K562 (cell line): Measurements from ENCODE around the gene PARP1. TPM values are rescaled to one million over a fixed set of nuclear protein-coding genes. Genes with fewer than 3 reads are reported as not detected.

ENCODE experiments used
- ATAC-seq: fragments of 200-7000 bp; cut with Tn5 transposase; 3 replicates; pipeline ENCODE4 v1.9.1; 2020; ENCODE audit warnings: moderate library complexity
- BruUV-seq: library from RNA; stranded (reverse); fragments of 400-500 nt; replicated peaks from 2 replicates; lab custom pipeline; 2021; lab: Mats Ljungman, UMichigan
- CTCF ChIA-PET: fragments of 300-600 bp; formaldehyde crosslinking; extraction: SDS; loops from one replicate; lab custom pipeline; 2021; ENCODE audit warnings: low intra/inter-chr PET ratio; lab: Yijun Ruan, JAX
- POLR2A ChIA-PET: fragments of 300-600, 350-650 bp; sonication (Branson Sonifier 250); formaldehyde crosslinking; extraction: SDS; loops from one replicate; lab custom pipeline; 2021; ENCODE audit warnings: antibody characterized with exemption, inconsistent platforms; lab: Yijun Ruan, JAX
- DNase-seq, 4 experiments: peaks; one replicate each; pipeline versions ENCODE4 v3.0.0 to v3.0.0-alpha.2; 2011 to 2018; ENCODE audit warnings: low spot score in 3 of 4, mixed read lengths in 3 of 4; ENCODE audit errors: extremely low read depth in 1 of 4
- FAIRE-seq: peaks from 2 replicates; lab custom pipeline; 2011; peaks lifted over from hg19 to GRCh38; lab: Jason Lieb, UNC
- H2AFZ ChIP-seq: 2 replicates; pipeline ENCODE4 v1.6.0; 2011; ENCODE audit warnings: low read depth, low read length, control low read depth, inconsistent platforms
- H3K27ac ChIP-seq: fragments of 200-600 bp; 3 replicates; pipeline ENCODE4 v1.8.0; 2011; ENCODE audit warnings: low read depth, mild to moderate bottlenecking, control low read depth, inconsistent platforms, low read length, moderate library complexity, mixed read lengths; ENCODE audit errors: extremely low read depth
- H3K27me3 ChIP-seq, 2 experiments: fragments of 300-600 bp in 1 of 2; 2 replicates in 1 of 2; 3 replicates in 1 of 2; pipeline versions ENCODE4 v1.6.0 to v1.8.0; 2011; ENCODE audit warnings: inconsistent platforms in 2 of 2, low read length in 2 of 2, mild to moderate bottlenecking in 1 of 2, mixed read lengths in 1 of 2, moderate library complexity in 1 of 2; ENCODE audit not compliant: control insufficient read depth in 2 of 2, insufficient read depth in 2 of 2
- H3K36me3 ChIP-seq: fragments of 300-600 bp; 3 replicates; pipeline ENCODE4 v1.8.0; 2011; ENCODE audit warnings: mild to moderate bottlenecking, low read length, inconsistent platforms; ENCODE audit not compliant: control insufficient read depth, insufficient read depth
- H3K4me1 ChIP-seq, 2 experiments: fragments of 200-600 bp in 1 of 2; replicated peaks in 1 of 2; 2 replicates in 1 of 2; 3 replicates in 1 of 2; pipeline versions ENCODE4 v1.5.1 to v1.8.0; 2011; ENCODE audit warnings: inconsistent platforms in 2 of 2, low read length in 2 of 2, mild to moderate bottlenecking in 1 of 2, mixed read lengths in 1 of 2, moderate library complexity in 1 of 2; ENCODE audit not compliant: control insufficient read depth in 2 of 2, insufficient read depth in 2 of 2
- H3K4me2 ChIP-seq: 2 replicates; pipeline ENCODE4 v1.6.1; 2011; ENCODE audit warnings: low read length, control low read depth, inconsistent platforms, mixed read lengths; ENCODE audit not compliant: insufficient read depth
- H3K4me3 ChIP-seq: fragments of 200-600 bp; sonication (generic), shearing (Covaris generic); 2 replicates; pipeline ENCODE4 v1.5.1; 2016; ENCODE audit warnings: control low read depth, inconsistent platforms
- H3K79me2 ChIP-seq: fragments of 200-600 bp; 3 replicates; pipeline ENCODE4 v1.8.0; 2011; ENCODE audit warnings: low read length, inconsistent platforms; ENCODE audit not compliant: control insufficient read depth, insufficient read depth
- H3K9ac ChIP-seq, 2 experiments: 2 replicates each; pipeline versions ENCODE4 v1.6.0 to v1.6.1; 2011; ENCODE audit warnings: low read depth in 2 of 2, low read length in 2 of 2, control low read depth in 1 of 2, inconsistent platforms in 1 of 2, mild to moderate bottlenecking in 1 of 2, mixed read lengths in 1 of 2; ENCODE audit not compliant: insufficient read depth in 1 of 2
- H3K9me1 ChIP-seq: one replicate; pipeline ENCODE4 v1.6.0; 2011; ENCODE audit warnings: inconsistent platforms, mild to moderate bottlenecking, low read length, moderate library complexity; ENCODE audit not compliant: control insufficient read depth, insufficient read depth
- H3K9me3 ChIP-seq: replicated peaks from 2 replicates; pipeline ENCODE4 v1.5.1; 2011; ENCODE audit warnings: low read depth, low read length, inconsistent platforms; ENCODE audit not compliant: control insufficient read depth, insufficient read depth
- H4K20me1 ChIP-seq: replicated peaks from 2 replicates; pipeline ENCODE4 v1.6.1; 2011; ENCODE audit warnings: low read length, inconsistent platforms, mixed read lengths; ENCODE audit not compliant: control insufficient read depth, insufficient read depth
- DACH1 ChIP-seq: fragments of 450-650 bp; IDR thresholded peaks from 2 replicates; pipeline ENCODE4 v1.6.1; 2018; ENCODE audit not compliant: partially characterized antibody
- DNMT1 ChIP-seq: fragments of 450-650 bp; IDR thresholded peaks from 2 replicates; pipeline ENCODE4 v1.6.1; 2016; ENCODE audit warnings: antibody characterized with exemption, mild to moderate bottlenecking
- FOXP1 ChIP-seq: sonication (generic); formaldehyde crosslinking; IDR thresholded peaks from 2 replicates; pipeline ENCODE4 v1.8.0; 2022; ENCODE audit warnings: mild to moderate bottlenecking, missing genetic modification reagents
- ILF3 ChIP-seq: fragments of 450-650 bp; IDR thresholded peaks from 2 replicates; pipeline ENCODE4 v1.6.1; 2018; ENCODE audit warnings: antibody characterized with exemption, mild to moderate bottlenecking, moderate library complexity, borderline replicate concordance
- NBN ChIP-seq: fragments of 450-650 bp; IDR thresholded peaks from 2 replicates; pipeline ENCODE4 v1.6.1; 2016; ENCODE audit warnings: low read depth, mild to moderate bottlenecking
- RBM14 ChIP-seq: fragments of 200-400 bp; formaldehyde crosslinking; IDR thresholded peaks from 2 replicates; pipeline ENCODE4 v1.6.1; 2018; ENCODE audit warnings: low read depth, mild to moderate bottlenecking, low read length, moderate library complexity, borderline replicate concordance; ENCODE audit not compliant: insufficient read depth
- SIN3A ChIP-seq, 2 experiments: fragments of 150-350 bp in 1 of 2; IDR thresholded peaks; 2 replicates each; pipeline ENCODE4 v1.6.1; 2011 to 2016; ENCODE audit warnings: borderline replicate concordance in 2 of 2, low read depth in 2 of 2, low read length in 2 of 2, mild to moderate bottlenecking in 2 of 2, moderate library complexity in 2 of 2; ENCODE audit not compliant: control insufficient read depth in 1 of 2
- ZKSCAN8 ChIP-seq: fragments of 200-800 bp; sonication (Bioruptor generic); IDR thresholded peaks from 2 replicates; pipeline ENCODE4 v1.6.1; 2016; ENCODE audit warnings: missing genetic modification characterization, missing compliant biosample characterization
- ZNF699 ChIP-seq: fragments of 250-450 bp; sonication (Bioruptor Pico); IDR thresholded peaks from 2 replicates; pipeline ENCODE4 v1.8.0; 2021; ENCODE audit warnings: mild to moderate bottlenecking, moderate library complexity; ENCODE audit not compliant: insufficient replicate concordance
- WGBS: fragments of 100-300 bp; shearing (Covaris generic); methylation state at CpG from one replicate; pipeline ENCODE4 v1.1.6; 2016; ENCODE audit warnings: low coverage, mixed read lengths; ENCODE audit not compliant: insufficient coverage; ENCODE audit errors: missing lambda C conversion rate; 5-methylcytosine and 5-hydroxymethylcytosine counted together
- in situ Hi-C: fragments of 300-500 bp; cut with MboI; formaldehyde crosslinking; loops from 4 replicates; pipeline ENCODE4 v1.15.0; 2018; ENCODE audit warnings: inconsistent platforms, mixed read lengths
- intact Hi-C: fragments of 100-400 bp; cut with micrococcal nuclease; formaldehyde crosslinking; loops from 2 replicates; pipeline ENCODE4 v1.14.2; 2022
- polyA plus RNA-seq, 8 experiments: library from polyadenylated mRNA; depleted of rRNA in 4 of 8; stranded (reverse) in 5 of 8; unstranded in 3 of 8; fragments of >200 nt; fragmentation: Nextera tagmentation in 2 of 8; fragmentation: Illumina TruSeq in 1 of 8; extraction: Ambion mirVana in 2 of 8; extraction: Trizol in 1 of 8; gene quantifications; 2 replicates each; pipeline versions ENCODE4 v1.2.1 to v1.2.3, GENCODE V29; 2011 to 2014; ENCODE audit warnings: inconsistent platforms in 1 of 8, missing spikeins in 1 of 8
- total RNA-seq, 7 experiments: library from RNA; depleted of rRNA in 6 of 7; stranded (reverse); fragments of >200 nt in 6 of 7; fragmentation: Illumina TruSeq in 2 of 7; extraction: Trizol in 2 of 7; gene quantifications; 2 replicates each; pipeline versions ENCODE4 v1.2.1 to v1.2.3, GENCODE V29; 2011 to 2021; ENCODE audit warnings: low replicate concordance in 1 of 7

PARP1 gene
- total and polyA plus RNA-seq, 9 of the 15 experiments (the other 6 are each of a cell fraction or from before 2014, with no cell fraction given) = 121 to 306 (median 250) TPM

GRCh38 chr1:226369110-226369509 is 38.8 kb downstream of the PARP1 start:
- no peak for FAIRE-seq
- H3K4me1 ChIP-seq = no peaks in the 10 kb centered on the region
- 94% methylated on average over 6 of the region's 6 CpGs for WGBS

DNA sequence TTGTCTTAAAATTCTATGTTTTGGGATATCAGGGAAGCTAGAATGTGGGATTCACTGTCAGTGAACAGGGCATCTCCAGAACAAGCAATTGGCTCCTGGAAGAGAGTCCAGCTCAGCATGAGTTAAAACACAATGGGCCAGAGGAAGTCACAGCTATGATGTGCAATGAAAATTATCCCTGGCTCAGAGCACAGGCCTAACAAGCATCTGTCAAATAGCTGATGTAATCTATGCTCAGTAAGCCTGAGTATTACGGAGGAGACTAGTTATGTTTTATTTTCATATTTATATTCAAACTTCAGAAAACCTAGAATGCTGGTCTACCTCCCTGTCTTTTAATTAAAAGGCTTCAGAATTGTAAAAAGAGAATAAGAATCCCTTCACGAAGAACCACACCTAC is 41.6 kb downstream of the PARP1 start:
- no peaks in the 10 kb centered on the region for H3K27me3 ChIP-seq
- TF ChIP-seq RBM14 (no peak), SIN3A (IDR thresholded peaks at IDR 0.05; ENCODE audit: borderline replicate concordance in 2 of 2, control insufficient read depth in 1 of 2, low read depth in 2 of 2, low read length in 2 of 2) (no peak), NBN (no peak), DACH1 (no peak), ZNF699 (CRISPR knock-in tag) (no peak), ILF3 (no peak), DNMT1 (no peak), FOXP1 (no peak)
- no peaks in the 10 kb centered on the region for H4K20me1 ChIP-seq
- H3K9ac ChIP-seq = no peak overlapping the region
- H2AFZ ChIP-seq = no peak overlapping the region
- no peak for ATAC-seq
- no peaks in the 10 kb centered on the region for H3K79me2 ChIP-seq
- ChIA-PET POLR2A (interaction anchor here (0.5 to 1.4 kb wide), 7 partner anchors 11 to 575 kb away, joined by 3 to 4 read pairs (median 3); no protein-coding TSS in a partner anchor), CTCF (interaction anchor here (1.3 kb wide), 1 partner anchor 33 kb away, joined by 3 read pairs; no protein-coding TSS in a partner anchor)
- intact Hi-C loops = no loop called here
- H3K9me3 ChIP-seq = no peaks in the 10 kb centered on the region
- H3K4me3 ChIP-seq = no peak overlapping the region
- FAIRE-seq = no peak
- H3K9me1 ChIP-seq = no peaks in the 10 kb centered on the region
- in situ Hi-C loops = no loop called here
- no TSS peak for BruUV-seq
- H3K27ac ChIP-seq = no peak overlapping the region
- H3K4me2 ChIP-seq = no peak overlapping the region
- 94% methylated on average over 2 of the region's 2 CpGs for WGBS
- H3K36me3 ChIP-seq = peaks cover 98% of the 10 kb centered on the region
- no peaks in the 10 kb centered on the region for H3K4me1 ChIP-seq
- no peak for DNase-seq

More at GRCh38 chr1:226369110-226369509, 38.8 kb downstream of the PARP1 start:
- ATAC-seq (no peak), DNase-seq (no peak)
- no peak for TF ChIP-seq ZKSCAN8 (CRISPR knock-in tag)
- H3K36me3 ChIP-seq = peaks cover 98% of the 10 kb centered on the region
- intact Hi-C loops = no loop called here
- no TSS peak for BruUV-seq
- no peak overlapping the region for H3K4me3 ChIP-seq
- in situ Hi-C loops = no loop called here
- H4K20me1 ChIP-seq = no peaks in the 10 kb centered on the region
- H3K9ac ChIP-seq = no peak overlapping the region; a peak in 1 of 4 replicates
- no peak overlapping the region for H2AFZ ChIP-seq
- ChIA-PET POLR2A (no interaction called here), CTCF (no interaction called here)
- no peaks in the 10 kb centered on the region for H3K9me1 ChIP-seq
- H3K27ac ChIP-seq = no peak overlapping the region
- H3K79me2 ChIP-seq = no peaks in the 10 kb centered on the region
- no peak overlapping the region for H3K4me2 ChIP-seq
- H3K27me3 ChIP-seq = no peaks in the 10 kb centered on the region
- no peaks in the 10 kb centered on the region for H3K9me3 ChIP-seq
